Activated T-cell treated with anti-CD3 and anti-CD28 coated beads, Interleukin-2, amount 50 U/mL, for 24 hours (primary cell): Measurements from ENCODE around the gene OBSCN.

Source experiments
- DNase-seq: peaks from one replicate; pipeline ENCODE4 v3.0.0-alpha.2; 2020
- H3K27ac Mint-ChIP-seq: 2 replicates; pipeline ENCODE4 v1.8.0; 2020; ENCODE audit warnings: mild to moderate bottlenecking, mixed read lengths
- H3K27me3 Mint-ChIP-seq: 2 replicates; pipeline ENCODE4 v1.8.0; 2020; ENCODE audit warnings: mixed read lengths
- H3K36me3 Mint-ChIP-seq: 2 replicates; pipeline ENCODE4 v1.8.0; 2020; ENCODE audit warnings: low read depth, mixed read lengths
- H3K4me1 Mint-ChIP-seq: 2 replicates; pipeline ENCODE4 v1.8.0; 2020; ENCODE audit warnings: low read depth, mixed read lengths
- H3K4me3 Mint-ChIP-seq: 2 replicates; pipeline ENCODE4 v1.8.0; 2020; ENCODE audit warnings: mild to moderate bottlenecking, moderate library complexity, mixed read lengths
- H3K9me3 Mint-ChIP-seq: 2 replicates; pipeline ENCODE4 v1.8.0; 2020; ENCODE audit warnings: mixed read lengths

The OBSCN gene

GRCh38 chr1:228405979-228406228 is 198.1 kb downstream of the OBSCN start:
- H3K27ac Mint-ChIP-seq, result peak overlapping the region; percentile 92
- H3K4me1 Mint-ChIP-seq, result peaks cover 54% of the 10 kb centered on the region
- peak overlapping the region; percentile 94 for H3K4me3 Mint-ChIP-seq
- DNase-seq, result no peak
- H3K36me3 Mint-ChIP-seq, result peaks cover 53% of the 10 kb centered on the region
- no peaks in the 10 kb centered on the region for H3K9me3 Mint-ChIP-seq
- no peaks in the 10 kb centered on the region for H3K27me3 Mint-ChIP-seq

- H3K4me1 Mint-ChIP-seq, result peaks cover 41% of the 10 kb centered on the region
- peaks cover 38% of the 10 kb centered on the region for H3K36me3 Mint-ChIP-seq
- DNase-seq, result no peak
- no peaks in the 10 kb centered on the region for H3K9me3 Mint-ChIP-seq
- no peaks in the 10 kb centered on the region for H3K27me3 Mint-ChIP-seq
- H3K27ac Mint-ChIP-seq, result peak overlapping the region; percentile 86
- H3K4me3 Mint-ChIP-seq, result peak overlapping the region; percentile 94
Measured at GRCh38 chr1:228407106-228408040, 199.5 kb downstream of the OBSCN start.

- DNase-seq, result no peak
- Mint-ChIP-seq H3K4me1 (peaks cover 32% of the 10 kb centered on the region), H3K9me3 (no peaks in the 10 kb centered on the region), H3K27ac (no peak overlapping the region), H3K27me3 (no peaks in the 10 kb centered on the region), H3K36me3 (peaks cover 29% of the 10 kb centered on the region), H3K4me3 (peak overlapping the region; percentile 94)
Measured at GRCh38 chr1:228408041-228408868, 200.4 kb downstream of the OBSCN start.

- Mint-ChIP-seq H3K4me3 (no peak overlapping the region), H3K36me3 (peaks cover 20% of the 10 kb centered on the region), H3K9me3 (no peaks in the 10 kb centered on the region), H3K27me3 (no peaks in the 10 kb centered on the region), H3K4me1 (peaks cover 24% of the 10 kb centered on the region), H3K27ac (no peak overlapping the region)
- no peak for DNase-seq
Measured at GRCh38 chr1:228408869-228409805, 201.3 kb downstream of the OBSCN start.

- Mint-ChIP-seq H3K27me3 (no peaks in the 10 kb centered on the region), H3K4me1 (peaks cover 15% of the 10 kb centered on the region), H3K27ac (peak overlapping the region; percentile 47), H3K4me3 (no peak overlapping the region), H3K9me3 (no peaks in the 10 kb centered on the region), H3K36me3 (peaks cover 12% of the 10 kb centered on the region)
- DNase-seq, result no peak
Measured at GRCh38 chr1:228410015-228410414, 202.2 kb downstream of the OBSCN start.

- peaks cover 13% of the 10 kb centered on the region for H3K4me1 Mint-ChIP-seq
Measured at GRCh38 chr1:228410671-228411070, 202.8 kb downstream of the OBSCN start.

GRCh38 chr1:228411121-228411520 is 203.3 kb downstream of the OBSCN start:
- no peak for DNase-seq
- no peak overlapping the region for H3K4me3 Mint-ChIP-seq

More at GRCh38 chr1:228410671-228411070, 202.8 kb downstream of the OBSCN start:
- no peak for DNase-seq
- Mint-ChIP-seq H3K9me3 (no peaks in the 10 kb centered on the region), H3K27ac (no peak overlapping the region), H3K27me3 (peaks cover 2% of the 10 kb centered on the region), H3K36me3 (peaks cover 6% of the 10 kb centered on the region), H3K4me3 (no peak overlapping the region)

GRCh38 chr1:228411548-228412430 is 203.9 kb downstream of the OBSCN start:
- no peak for DNase-seq
- H3K36me3 Mint-ChIP-seq, result peaks cover 3% of the 10 kb centered on the region
- no peak overlapping the region for H3K4me3 Mint-ChIP-seq
- no peaks in the 10 kb centered on the region for H3K9me3 Mint-ChIP-seq
- peaks cover 19% of the 10 kb centered on the region for H3K4me1 Mint-ChIP-seq
- peaks cover 7% of the 10 kb centered on the region for H3K27me3 Mint-ChIP-seq
- no peak overlapping the region for H3K27ac Mint-ChIP-seq

More at GRCh38 chr1:228411121-228411520, 203.3 kb downstream of the OBSCN start:
- Mint-ChIP-seq H3K36me3 (peaks cover 4% of the 10 kb centered on the region), H3K27ac (no peak overlapping the region), H3K9me3 (no peaks in the 10 kb centered on the region), H3K27me3 (peaks cover 7% of the 10 kb centered on the region), H3K4me1 (peaks cover 16% of the 10 kb centered on the region)

GRCh38 chr1:228413241-228414010 is 205.6 kb downstream of the OBSCN start:
- H3K36me3 Mint-ChIP-seq, result peaks cover 3% of the 10 kb centered on the region
- no peak for DNase-seq
- H3K9me3 Mint-ChIP-seq, result no peaks in the 10 kb centered on the region
- H3K27me3 Mint-ChIP-seq, result peaks cover 10% of the 10 kb centered on the region
- H3K4me3 Mint-ChIP-seq, result no peak overlapping the region
- H3K4me1 Mint-ChIP-seq, result peaks cover 20% of the 10 kb centered on the region
- no peak overlapping the region for H3K27ac Mint-ChIP-seq

GRCh38 chr1:228414511-228415211 is 206.8 kb downstream of the OBSCN start:
- Mint-ChIP-seq H3K27ac (no peak overlapping the region), H3K4me1 (peaks cover 19% of the 10 kb centered on the region), H3K9me3 (no peaks in the 10 kb centered on the region), H3K27me3 (peaks cover 10% of the 10 kb centered on the region), H3K4me3 (no peak overlapping the region), H3K36me3 (peaks cover 3% of the 10 kb centered on the region)
- no peak for DNase-seq

- H3K4me1 Mint-ChIP-seq, result peaks cover 19% of the 10 kb centered on the region
- H3K27me3 Mint-ChIP-seq, result peaks cover 10% of the 10 kb centered on the region
- no peaks in the 10 kb centered on the region for H3K9me3 Mint-ChIP-seq
- H3K4me3 Mint-ChIP-seq, result no peak overlapping the region
- H3K27ac Mint-ChIP-seq, result no peak overlapping the region
- H3K36me3 Mint-ChIP-seq, result peaks cover 2% of the 10 kb centered on the region
- DNase-seq, result no peak
Measured at GRCh38 chr1:228415221-228415620, 207.4 kb downstream of the OBSCN start.

GRCh38 chr1:228415853-228416216 is 208.0 kb downstream of the OBSCN start:
- H3K27me3 Mint-ChIP-seq, result peaks cover 10% of the 10 kb centered on the region
- peak overlapping the region; percentile 70 for H3K27ac Mint-ChIP-seq
- H3K4me1 Mint-ChIP-seq, result peaks cover 19% of the 10 kb centered on the region
- no peaks in the 10 kb centered on the region for H3K36me3 Mint-ChIP-seq
- DNase-seq, result no peak
- H3K4me3 Mint-ChIP-seq, result peak overlapping the region; percentile 75
- no peaks in the 10 kb centered on the region for H3K9me3 Mint-ChIP-seq
